IMR-90 (cell line): Measurements from ENCODE around the gene ADGRG6. TPM values are rescaled to one million over a fixed set of nuclear protein-coding genes. Genes with fewer than 3 reads are reported as not detected.

Source experiments
- ATAC-seq: fragments of 200-7000 bp; cut with Tn5 transposase; 2 replicates; pipeline ENCODE4 v1.9.1; 2020; ENCODE audit warnings: low read depth, mild to moderate bottlenecking, moderate library complexity
- BruUV-seq: library from RNA; stranded (reverse); fragments of 400-500 nt; replicated peaks from 2 replicates; lab custom pipeline; 2021; lab: Mats Ljungman, UMichigan
- CTCF ChIA-PET: fragments of 300-600 bp; formaldehyde crosslinking; extraction: SDS; loops from one replicate; lab custom pipeline; 2021; ENCODE audit warnings: antibody characterized with exemption; lab: Yijun Ruan, JAX
- POLR2A ChIA-PET: fragments of 300-600 bp; sonication (Branson Sonifier 250); formaldehyde crosslinking; loops from one replicate; lab custom pipeline; 2022; ENCODE audit warnings: antibody characterized with exemption; ENCODE audit not compliant: unreplicated experiment; lab: Charles Lee
- DNase-seq: peaks from one replicate; pipeline ENCODE4 v3.0.0; 2013
- H2AFZ ChIP-seq: replicated peaks from 2 replicates; pipeline ENCODE3; 2013; ENCODE audit warnings: low read length, mild to moderate bottlenecking; ENCODE audit not compliant: poor library complexity
- H2AK5ac ChIP-seq: 2 replicates; pipeline ENCODE4 v1.6.1; 2013; ENCODE audit warnings: low read depth, low read length, inconsistent platforms
- H2AK9ac ChIP-seq: replicated peaks from 2 replicates; pipeline ENCODE3; 2013; ENCODE audit warnings: mild to moderate bottlenecking, low read depth, low read length, moderate library complexity; ENCODE audit not compliant: poor library complexity
- H2BK120ac ChIP-seq: 2 replicates; pipeline ENCODE4 v1.6.1; 2013; ENCODE audit warnings: low read depth, low read length, inconsistent platforms
- H2BK15ac ChIP-seq: 3 replicates; pipeline ENCODE4 v1.6.1; 2013; ENCODE audit warnings: low read depth, low read length, inconsistent platforms
- H2BK20ac ChIP-seq: 2 replicates; pipeline ENCODE4 v1.6.1; 2013; ENCODE audit warnings: low read depth, mild to moderate bottlenecking, inconsistent platforms, low read length, moderate library complexity
- H2BK5ac ChIP-seq: 2 replicates; pipeline ENCODE4 v1.6.1; 2013; ENCODE audit warnings: mild to moderate bottlenecking, low read depth, low read length, inconsistent platforms; ENCODE audit not compliant: poor library complexity, severe bottlenecking
- H3K14ac ChIP-seq: replicated peaks from 2 replicates; pipeline ENCODE4 v1.6.1; 2013; ENCODE audit warnings: low read depth, low read length, inconsistent platforms
- H3K18ac ChIP-seq: 2 replicates; pipeline ENCODE4 v1.6.1; 2013; ENCODE audit warnings: low read depth, low read length, control low read depth
- H3K23ac ChIP-seq: 2 replicates; pipeline ENCODE4 v1.6.1; 2013; ENCODE audit warnings: low read depth, low read length, inconsistent platforms
- H3K27ac ChIP-seq: 2 replicates; pipeline ENCODE4 v1.5.1; 2013; ENCODE audit warnings: mild to moderate bottlenecking, control low read depth, low read length; ENCODE audit not compliant: insufficient read depth
- H3K27me3 ChIP-seq: 2 replicates; pipeline ENCODE4 v1.6.1; 2013; ENCODE audit warnings: low read length; ENCODE audit not compliant: control insufficient read depth, insufficient read depth
- H3K36me3 ChIP-seq: 2 replicates; pipeline ENCODE4 v1.6.1; 2013; ENCODE audit warnings: low read length, mixed read lengths; ENCODE audit not compliant: control insufficient read depth, insufficient read depth
- H3K4ac ChIP-seq: 2 replicates; pipeline ENCODE4 v1.6.1; 2013; ENCODE audit warnings: low read depth, low read length, inconsistent platforms
- H3K4me1 ChIP-seq: 2 replicates; pipeline ENCODE4 v1.6.1; 2013; ENCODE audit warnings: low read length, mixed read lengths; ENCODE audit not compliant: control insufficient read depth, insufficient read depth
- H3K4me2 ChIP-seq: 2 replicates; pipeline ENCODE4 v1.6.1; 2013; ENCODE audit warnings: low read depth, mild to moderate bottlenecking, control low read depth, low read length, moderate library complexity
- H3K4me3 ChIP-seq: 2 replicates; pipeline ENCODE4 v1.5.1; 2013; ENCODE audit warnings: low read depth, mild to moderate bottlenecking, control low read depth, low read length, moderate library complexity; ENCODE audit not compliant: insufficient read depth
- H3K56ac ChIP-seq: 2 replicates; pipeline ENCODE4 v1.6.1; 2013; ENCODE audit warnings: low read length, inconsistent platforms; ENCODE audit not compliant: insufficient read depth; ENCODE audit errors: extremely low read depth
- H3K79me1 ChIP-seq, 2 experiments: 2 replicates each; pipeline ENCODE4 v1.6.1; 2013; ENCODE audit warnings: low read length in 2 of 2, inconsistent platforms in 1 of 2, low read depth in 1 of 2
- H3K9ac ChIP-seq: 2 replicates; pipeline ENCODE4 v1.6.1; 2013; ENCODE audit warnings: low read depth, low read length, control low read depth
- H3K9me1 ChIP-seq: 2 replicates; pipeline ENCODE4 v1.6.1; 2013; ENCODE audit warnings: low read length, inconsistent platforms; ENCODE audit not compliant: insufficient read depth
- H3K9me3 ChIP-seq: 2 replicates; pipeline ENCODE4 v1.6.1; 2013; ENCODE audit warnings: low read length; ENCODE audit not compliant: control insufficient read depth, insufficient read depth
- H4K20me1 ChIP-seq: 2 replicates; pipeline ENCODE4 v1.6.1; 2013; ENCODE audit warnings: low read length, inconsistent platforms; ENCODE audit not compliant: insufficient read depth
- H4K5ac ChIP-seq: 2 replicates; pipeline ENCODE4 v1.6.1; 2013; ENCODE audit warnings: mild to moderate bottlenecking, low read depth, low read length, control low read depth
- H4K8ac ChIP-seq, 2 experiments: 2 replicates each; pipeline ENCODE4 v1.6.1; 2013; ENCODE audit warnings: low read depth in 2 of 2, low read length in 2 of 2, control low read depth in 1 of 2, inconsistent platforms in 1 of 2
- H4K91ac ChIP-seq: 2 replicates; pipeline ENCODE4 v1.6.1; 2013; ENCODE audit warnings: low read depth, low read length, inconsistent platforms; ENCODE audit not compliant: insufficient read depth
- BHLHE40 ChIP-seq: fragments of 150-350 bp; IDR thresholded peaks from 2 replicates; pipeline ENCODE4 v1.6.1; 2016; ENCODE audit warnings: mild to moderate bottlenecking, low read depth, low read length
- CEBPB ChIP-seq: IDR thresholded peaks from 2 replicates; pipeline ENCODE4 v1.6.1; 2012; ENCODE audit warnings: low read depth, low read length, improper control_type of control experiment
- CHD1 ChIP-seq: IDR thresholded peaks from 2 replicates; pipeline ENCODE4 v1.6.1; 2012; ENCODE audit warnings: low read depth, low read length, improper control_type of control experiment
- FOS ChIP-seq: fragments of 150-350 bp; IDR thresholded peaks from 2 replicates; pipeline ENCODE4 v1.6.1; 2016; ENCODE audit warnings: low read depth, low read length
- MAFK ChIP-seq: IDR thresholded peaks from 2 replicates; pipeline ENCODE4 v1.6.1; 2012; ENCODE audit warnings: low read depth, low read length, improper control_type of control experiment
- MAZ ChIP-seq: IDR thresholded peaks from 2 replicates; pipeline ENCODE4 v1.6.1; 2012; ENCODE audit warnings: low read depth, mild to moderate bottlenecking, low read length, improper control_type of control experiment, moderate library complexity, borderline replicate concordance
- MXI1 ChIP-seq: IDR thresholded peaks from 2 replicates; pipeline ENCODE4 v1.6.1; 2012; ENCODE audit warnings: low read depth, mild to moderate bottlenecking, low read length, moderate library complexity, borderline replicate concordance
- NFE2L2 ChIP-seq: fragments of 150-350 bp; IDR thresholded peaks from 2 replicates; pipeline ENCODE4 v1.6.1; 2016; ENCODE audit warnings: low read depth, mild to moderate bottlenecking, low read length
- POLR2A ChIP-seq: IDR thresholded peaks from 2 replicates; pipeline ENCODE4 v1.6.1; 2012; ENCODE audit warnings: mild to moderate bottlenecking, low read depth, low read length
- RAD21 ChIP-seq: IDR thresholded peaks from 2 replicates; pipeline ENCODE4 v1.6.1; 2012; ENCODE audit warnings: low read length, improper control_type of control experiment
- RCOR1 ChIP-seq: IDR thresholded peaks from 2 replicates; pipeline ENCODE4 v1.6.1; 2012; ENCODE audit warnings: mild to moderate bottlenecking, low read length, improper control_type of control experiment; ENCODE audit not compliant: insufficient replicate concordance
- RFX5 ChIP-seq: IDR thresholded peaks from 2 replicates; pipeline ENCODE4 v1.8.0; 2012; ENCODE audit warnings: low read depth, mild to moderate bottlenecking, low read length, moderate library complexity
- SMC3 ChIP-seq: fragments of 150-350 bp; IDR thresholded peaks from 2 replicates; pipeline ENCODE4 v1.6.1; 2016; ENCODE audit warnings: low read depth, mild to moderate bottlenecking, antibody characterized with exemption, low read length, moderate library complexity
- WGBS, 2 experiments: methylation state at CpG; one replicate each; pipeline versions ENCODE4 v1.1.5 to v1.1.7; 2013; ENCODE audit warnings: missing lambda C conversion rate in 2 of 2; ENCODE audit not compliant: insufficient read length in 1 of 2; ENCODE audit errors: extremely low coverage in 2 of 2; 5-methylcytosine and 5-hydroxymethylcytosine counted together
- dilution Hi-C: fragments of 300-500 bp; cut with HindIII; formaldehyde crosslinking; loops from one replicate; pipeline ENCODE4 v1.14.3; 2018; ENCODE audit warnings: low sequenced_read_pairs; ENCODE audit not compliant: unreplicated experiment
- in situ Hi-C: fragments of 300-500 bp; cut with MboI; formaldehyde crosslinking; loops from 3 replicates; pipeline ENCODE4 v1.14.3; 2019; ENCODE audit warnings: low sequenced_read_pairs, inconsistent platforms, mixed read lengths
- intact Hi-C: fragments of 100-400 bp; cut with micrococcal nuclease; formaldehyde crosslinking; loops from 2 replicates; pipeline ENCODE4 v1.10.0; 2022
- polyA plus RNA-seq, 3 experiments: library from polyadenylated mRNA; depleted of rRNA; stranded (reverse); fragments of >200 nt; gene quantifications; 2 replicates each; pipeline ENCODE4 v1.2.3, GENCODE V29; 2012; ENCODE audit warnings: low replicate concordance in 1 of 3
- total RNA-seq: library from RNA; depleted of rRNA; stranded (reverse); fragments of >200 nt; gene quantifications from 2 replicates; pipeline ENCODE4 v1.2.3, GENCODE V29; 2012
- TF ChIP-seq, protein P1 (sequence below): fragments of 150-350 bp; IDR thresholded peaks from 2 replicates; pipeline ENCODE4 v1.6.1; 2017; ENCODE audit warnings: mild to moderate bottlenecking, antibody characterized with exemption, low read length, low read depth
- TF ChIP-seq, protein P2 (sequence below): fragments of 150-350 bp; IDR thresholded peaks from 2 replicates; pipeline ENCODE4 v1.6.1; 2016; ENCODE audit warnings: low read depth, mild to moderate bottlenecking, low read length, moderate library complexity, borderline replicate concordance
- TF ChIP-seq, protein P3 (sequence below): conservative IDR thresholded peaks from 2 replicates; pipeline ENCODE4 v1.5.1; 2012; ENCODE audit warnings: mild to moderate bottlenecking, low read depth, low read length, improper control_type of control experiment

The ADGRG6 gene
- total and polyA plus RNA-seq, 2 of the 4 experiments (the other 2 are of a cell fraction) = 10.0 to 20.3 TPM

GRCh38 chr6:142372348-142372747 lies 70.5 kb downstream of the ADGRG6 start:
- no peak overlapping the region for H3K27ac ChIP-seq
- H4K91ac ChIP-seq = peak overlapping the region; percentile 79
- DNase-seq (peak; percentile 79), ATAC-seq (no peak)
- WGBS, 2 experiments = no CpG with 5 or more reads among the region's 2 CpGs
- H3K4me2 ChIP-seq = no peak overlapping the region; the same call in 1 of the 2 replicates
- peak overlapping the region; percentile 93 for H3K23ac ChIP-seq
- peak overlapping the region; percentile 85 for H3K4ac ChIP-seq
- no peak overlapping the region for H2AK9ac ChIP-seq
- peak overlapping the region; percentile 94; the same call in 1 of the 2 replicates for H2AK5ac ChIP-seq
- peaks cover 12% of the 10 kb centered on the region for H3K9me1 ChIP-seq
- H2AFZ ChIP-seq = peak overlapping the region; percentile 52
- H3K79me1 ChIP-seq = peaks cover 5 to 22% of the 10 kb centered on the region in 2 experiments; a peak in 3 of 4 replicates
- no TSS peak for BruUV-seq
- dilution Hi-C loops (no loop called here), intact Hi-C loops (no loop called here), in situ Hi-C loops (no loop called here)
- H3K9me3 ChIP-seq = no peaks in the 10 kb centered on the region
- H3K4me1 ChIP-seq = peaks cover 16% of the 10 kb centered on the region
- H2BK5ac ChIP-seq = peak overlapping the region; percentile 73
- H3K9ac ChIP-seq = no peak overlapping the region
- no peak for TF ChIP-seq CEBPB
- TF ChIP-seq CHD1 = no peak
- no peak for TF ChIP-seq MAZ
- no peak for TF ChIP-seq MXI1
- TF ChIP-seq POLR2A = no peak
- TF ChIP-seq, protein P1, sequence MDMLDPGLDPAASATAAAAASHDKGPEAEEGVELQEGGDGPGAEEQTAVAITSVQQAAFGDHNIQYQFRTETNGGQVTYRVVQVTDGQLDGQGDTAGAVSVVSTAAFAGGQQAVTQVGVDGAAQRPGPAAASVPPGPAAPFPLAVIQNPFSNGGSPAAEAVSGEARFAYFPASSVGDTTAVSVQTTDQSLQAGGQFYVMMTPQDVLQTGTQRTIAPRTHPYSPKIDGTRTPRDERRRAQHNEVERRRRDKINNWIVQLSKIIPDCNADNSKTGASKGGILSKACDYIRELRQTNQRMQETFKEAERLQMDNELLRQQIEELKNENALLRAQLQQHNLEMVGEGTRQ = no peak
- no peak for TF ChIP-seq RAD21
- TF ChIP-seq RCOR1 = no peak
- TF ChIP-seq, protein P2, sequence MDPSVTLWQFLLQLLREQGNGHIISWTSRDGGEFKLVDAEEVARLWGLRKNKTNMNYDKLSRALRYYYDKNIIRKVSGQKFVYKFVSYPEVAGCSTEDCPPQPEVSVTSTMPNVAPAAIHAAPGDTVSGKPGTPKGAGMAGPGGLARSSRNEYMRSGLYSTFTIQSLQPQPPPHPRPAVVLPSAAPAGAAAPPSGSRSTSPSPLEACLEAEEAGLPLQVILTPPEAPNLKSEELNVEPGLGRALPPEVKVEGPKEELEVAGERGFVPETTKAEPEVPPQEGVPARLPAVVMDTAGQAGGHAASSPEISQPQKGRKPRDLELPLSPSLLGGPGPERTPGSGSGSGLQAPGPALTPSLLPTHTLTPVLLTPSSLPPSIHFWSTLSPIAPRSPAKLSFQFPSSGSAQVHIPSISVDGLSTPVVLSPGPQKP = no peak
- TF ChIP-seq RFX5 = no peak
- no peak for TF ChIP-seq MAFK
- no peak for TF ChIP-seq NFE2L2
- no peak for TF ChIP-seq BHLHE40
- TF ChIP-seq, protein P3, sequence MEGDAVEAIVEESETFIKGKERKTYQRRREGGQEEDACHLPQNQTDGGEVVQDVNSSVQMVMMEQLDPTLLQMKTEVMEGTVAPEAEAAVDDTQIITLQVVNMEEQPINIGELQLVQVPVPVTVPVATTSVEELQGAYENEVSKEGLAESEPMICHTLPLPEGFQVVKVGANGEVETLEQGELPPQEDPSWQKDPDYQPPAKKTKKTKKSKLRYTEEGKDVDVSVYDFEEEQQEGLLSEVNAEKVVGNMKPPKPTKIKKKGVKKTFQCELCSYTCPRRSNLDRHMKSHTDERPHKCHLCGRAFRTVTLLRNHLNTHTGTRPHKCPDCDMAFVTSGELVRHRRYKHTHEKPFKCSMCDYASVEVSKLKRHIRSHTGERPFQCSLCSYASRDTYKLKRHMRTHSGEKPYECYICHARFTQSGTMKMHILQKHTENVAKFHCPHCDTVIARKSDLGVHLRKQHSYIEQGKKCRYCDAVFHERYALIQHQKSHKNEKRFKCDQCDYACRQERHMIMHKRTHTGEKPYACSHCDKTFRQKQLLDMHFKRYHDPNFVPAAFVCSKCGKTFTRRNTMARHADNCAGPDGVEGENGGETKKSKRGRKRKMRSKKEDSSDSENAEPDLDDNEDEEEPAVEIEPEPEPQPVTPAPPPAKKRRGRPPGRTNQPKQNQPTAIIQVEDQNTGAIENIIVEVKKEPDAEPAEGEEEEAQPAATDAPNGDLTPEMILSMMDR = no peak
- TF ChIP-seq SMC3 = no peak
- no peak for TF ChIP-seq FOS
- H2BK15ac ChIP-seq = peak overlapping the region; percentile 93
- CTCF ChIA-PET = no interaction called here
- H3K18ac ChIP-seq = peak overlapping the region; percentile 51; the same call in 1 of the 2 replicates
- no peaks in the 10 kb centered on the region for H3K36me3 ChIP-seq
- H3K27me3 ChIP-seq = no peaks in the 10 kb centered on the region
- H3K4me3 ChIP-seq = no peak overlapping the region
- H3K14ac ChIP-seq = peak overlapping the region; percentile 82
- H4K20me1 ChIP-seq = no peaks in the 10 kb centered on the region
- peak overlapping the region; percentile 91 for H2BK120ac ChIP-seq
- peak overlapping the region; percentile 92 for H2BK20ac ChIP-seq
- peak overlapping the region; percentile 9; the same call in 1 of the 2 replicates for H4K5ac ChIP-seq
- no peak overlapping the region; the same call in 1 of the 2 replicates for H3K56ac ChIP-seq
- POLR2A ChIA-PET = no interaction called here
- H4K8ac ChIP-seq = peak overlapping the region; percentile 2 to 76; a peak in 2 of 4 replicates
